HUDEP-2 (cell line): ENCODE measurements around the gene CLPTM1L.
"Not testable (repeated sequence)": the region's sequence is repeated elsewhere in the genome, so short reads cannot be mapped to it uniquely, and the experiment has no call there.

Source experiments
- DNase-seq, 76 experiments: peaks; one replicate each; lab custom pipeline; 2025; ENCODE audit not compliant: unreplicated experiment in 76 of 76; lab: John Stamatoyannopoulos, UW

Gene CLPTM1L

DNA sequence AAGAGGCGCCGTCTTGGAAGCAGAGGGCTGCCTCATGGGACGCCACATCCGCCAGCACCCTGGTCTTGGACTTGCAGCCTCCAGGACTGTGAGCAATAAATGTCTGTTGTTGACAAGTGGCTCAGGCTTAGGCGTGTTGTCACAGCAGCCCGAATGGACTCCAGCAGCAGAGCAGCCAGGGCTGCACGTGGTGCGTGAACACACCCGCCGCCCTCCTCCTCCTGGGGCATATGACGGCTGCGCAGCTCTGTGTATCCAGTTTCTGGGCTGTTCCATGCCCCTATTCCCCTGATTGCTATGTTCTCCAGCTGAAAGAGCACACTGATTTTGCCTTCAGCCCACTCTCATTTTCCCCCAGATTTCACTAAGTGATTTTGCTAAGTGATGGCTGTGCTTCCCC lies 36.0 kb upstream of the CLPTM1L start:
- DNase-seq = no peak

DNA sequence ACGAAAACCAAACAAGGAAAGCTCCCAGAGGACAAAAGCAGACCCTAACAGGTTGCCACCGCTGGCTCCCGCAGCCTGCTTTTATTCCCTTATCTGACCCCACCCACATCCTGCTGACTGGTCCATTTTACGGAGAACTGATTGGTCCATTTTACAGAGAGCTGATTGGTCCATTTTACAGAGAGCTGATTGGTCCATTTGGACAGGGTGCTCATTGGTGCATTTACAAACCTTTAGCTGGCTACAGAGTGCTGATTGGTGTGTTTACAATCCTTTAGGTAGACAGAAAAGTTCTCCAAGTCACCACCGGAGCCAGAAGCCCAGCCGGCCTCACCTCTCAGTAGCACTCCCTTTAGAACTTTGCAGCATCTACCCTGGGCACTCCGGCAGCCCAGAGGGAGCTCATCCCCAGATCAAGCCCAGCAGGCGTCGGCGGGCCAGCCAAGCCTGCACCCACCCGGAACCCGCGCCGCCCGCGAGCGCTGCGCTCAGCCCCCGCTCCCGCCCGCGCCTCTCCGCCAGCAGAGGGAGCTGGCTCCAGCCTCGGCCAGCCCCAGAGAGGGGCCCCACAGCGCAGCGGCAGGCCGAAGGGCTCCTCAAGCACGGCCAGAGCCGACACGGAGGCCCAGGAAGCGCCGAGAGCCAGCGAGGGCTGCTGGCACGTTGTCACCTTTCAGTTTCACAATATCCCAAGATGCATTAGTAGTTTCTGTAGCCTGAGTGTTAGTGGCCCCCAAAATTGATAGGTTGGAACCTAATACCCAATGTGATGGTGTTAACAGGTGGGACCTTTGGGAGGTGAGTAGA lies 35.3 kb upstream of the CLPTM1L start:
- peak in 7 of 76 experiments; percentile 9 to 24 (median 14) for DNase-seq

DNA sequence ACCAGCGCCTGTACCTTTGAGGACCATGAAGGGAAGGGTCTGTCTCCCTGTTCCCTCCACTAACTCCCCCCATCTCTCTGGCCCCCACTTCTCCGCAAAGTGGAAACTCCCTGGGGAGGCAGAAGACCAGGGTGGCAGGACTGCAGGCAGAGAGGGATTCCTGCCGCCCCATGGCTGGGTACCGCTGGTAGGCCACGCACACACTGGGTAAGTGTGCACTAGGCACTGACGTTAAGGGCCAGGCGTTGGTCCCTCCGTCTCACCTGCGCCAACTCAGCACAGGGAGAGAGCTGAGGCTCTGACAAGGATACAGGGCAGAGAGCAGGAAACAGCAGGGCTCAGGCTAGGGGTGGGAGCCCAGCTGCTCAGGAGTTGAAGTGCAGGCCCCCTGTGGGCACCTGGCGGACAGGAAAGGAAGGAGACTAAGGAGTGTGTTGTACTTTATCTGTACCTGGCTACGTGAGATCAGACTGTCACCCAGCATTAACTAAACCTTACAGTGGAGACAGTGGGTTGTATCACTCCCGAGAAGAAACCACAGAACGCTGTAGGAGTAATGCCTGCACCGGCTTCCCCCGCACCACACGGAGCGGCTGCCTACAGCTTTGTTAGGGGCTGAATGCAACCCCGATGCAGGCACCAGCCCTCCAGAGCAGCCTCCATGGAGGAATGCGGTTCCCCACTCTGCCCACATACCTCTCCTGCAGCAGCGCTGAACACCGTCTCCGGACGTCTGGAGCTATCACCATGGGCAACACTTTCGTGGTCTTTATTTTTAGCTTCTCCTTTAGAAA lies 34.2 kb upstream of the CLPTM1L start:
- no peak for DNase-seq

DNA sequence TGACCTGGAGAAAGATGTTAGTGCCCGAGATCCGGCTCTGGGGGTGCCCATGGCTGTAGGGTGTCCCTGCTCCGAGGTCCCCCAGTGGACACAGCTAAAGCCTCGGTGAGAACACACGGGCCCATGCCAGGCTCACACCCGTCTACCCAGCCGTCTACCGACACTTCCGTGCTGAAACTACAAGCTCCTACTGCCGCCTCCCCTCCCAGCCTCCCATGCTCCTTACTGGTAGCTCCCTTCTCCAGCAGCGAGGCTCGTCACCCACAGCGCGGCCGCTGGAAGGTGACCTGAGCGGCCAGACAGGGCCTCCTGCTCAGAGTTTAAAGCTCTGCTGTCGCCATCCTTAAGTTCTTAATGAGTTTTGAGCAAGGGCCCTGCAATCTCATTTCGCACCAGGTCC lies 33.2 kb upstream of the CLPTM1L start:
- DNase-seq = no peak

DNA sequence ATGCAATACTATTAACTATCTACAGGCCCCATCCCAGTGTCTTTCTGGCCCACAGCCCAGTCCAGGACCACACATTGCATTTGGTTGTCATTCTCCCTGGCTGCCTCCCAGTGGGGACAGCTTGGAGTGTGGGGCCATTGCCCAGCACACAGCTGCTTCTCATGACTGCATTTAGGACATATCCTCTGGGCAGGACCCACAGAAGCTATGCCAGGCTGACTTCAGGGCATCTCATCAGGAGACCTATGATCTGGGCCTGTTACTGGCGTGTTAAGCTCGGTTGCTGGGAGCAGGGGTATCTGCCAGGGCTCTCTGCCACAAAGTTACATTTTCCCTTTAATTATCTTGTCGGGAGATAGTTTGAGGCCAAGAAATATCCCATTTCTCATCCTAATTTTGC lies 32.1 kb upstream of the CLPTM1L start:
- no peak for DNase-seq

DNA sequence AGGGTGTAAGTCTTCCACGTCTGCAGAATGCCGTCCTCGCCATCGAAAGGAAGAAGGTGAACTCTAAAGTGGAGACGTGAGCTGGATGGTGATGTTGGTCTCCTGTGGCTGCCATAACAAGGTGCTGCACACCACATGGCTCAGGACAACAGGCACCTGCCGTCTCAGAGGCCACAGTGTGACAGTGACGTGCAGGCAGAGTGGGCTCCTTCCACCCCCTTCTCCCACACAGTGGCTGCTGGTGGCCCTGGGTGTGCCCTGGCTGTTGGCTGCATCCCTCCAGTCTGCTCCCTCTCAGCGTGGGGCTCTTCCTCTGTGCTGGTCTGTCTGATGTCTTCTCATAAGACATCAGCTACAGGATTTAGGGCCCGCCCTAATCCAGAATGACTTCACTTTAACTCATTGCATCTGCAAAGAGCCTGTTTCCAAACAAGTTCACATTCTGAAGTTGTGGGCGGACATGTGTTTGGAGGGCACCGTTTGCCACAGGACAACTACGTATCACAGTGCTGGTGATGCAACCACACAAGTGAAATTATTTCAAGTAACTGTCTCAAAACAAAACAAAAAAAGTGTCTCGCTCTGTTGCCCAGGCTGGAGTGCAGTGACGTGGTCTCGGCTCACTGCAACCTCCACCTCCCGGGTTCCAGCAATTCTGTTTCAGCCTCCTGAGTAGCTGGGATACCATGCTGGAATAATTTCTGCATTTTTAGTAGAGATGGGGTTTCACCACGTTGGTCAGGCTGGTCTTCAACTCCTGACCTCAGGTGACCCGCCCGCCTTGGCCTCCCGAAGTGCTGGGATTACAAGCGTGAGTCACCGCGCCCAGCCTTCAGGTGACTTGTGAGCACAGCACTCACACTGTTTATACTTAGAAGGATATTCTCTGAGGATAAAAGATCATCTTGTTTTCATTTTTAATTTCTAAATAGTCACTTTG lies 31.2 kb upstream of the CLPTM1L start:
- no peak for DNase-seq

DNA sequence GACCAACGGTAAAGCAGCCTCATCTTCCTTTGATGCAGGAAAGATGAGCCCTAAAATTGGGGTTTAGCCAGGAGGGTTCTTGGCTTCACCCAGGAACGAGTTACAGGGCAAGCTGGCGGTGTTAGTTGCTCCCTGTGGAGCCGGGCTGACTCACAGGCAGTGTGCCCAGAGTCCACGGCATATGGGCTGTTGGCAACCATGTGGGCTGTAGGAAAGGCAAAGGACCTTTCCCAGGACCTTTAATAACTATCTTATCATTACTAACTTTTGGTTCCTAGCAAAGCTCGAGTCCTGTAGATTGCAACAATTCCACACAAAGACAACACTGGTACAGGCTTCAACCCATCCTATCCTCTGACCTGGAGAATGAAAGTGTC lies 29.8 kb upstream of the CLPTM1L start:
- DNase-seq = no peak

DNA sequence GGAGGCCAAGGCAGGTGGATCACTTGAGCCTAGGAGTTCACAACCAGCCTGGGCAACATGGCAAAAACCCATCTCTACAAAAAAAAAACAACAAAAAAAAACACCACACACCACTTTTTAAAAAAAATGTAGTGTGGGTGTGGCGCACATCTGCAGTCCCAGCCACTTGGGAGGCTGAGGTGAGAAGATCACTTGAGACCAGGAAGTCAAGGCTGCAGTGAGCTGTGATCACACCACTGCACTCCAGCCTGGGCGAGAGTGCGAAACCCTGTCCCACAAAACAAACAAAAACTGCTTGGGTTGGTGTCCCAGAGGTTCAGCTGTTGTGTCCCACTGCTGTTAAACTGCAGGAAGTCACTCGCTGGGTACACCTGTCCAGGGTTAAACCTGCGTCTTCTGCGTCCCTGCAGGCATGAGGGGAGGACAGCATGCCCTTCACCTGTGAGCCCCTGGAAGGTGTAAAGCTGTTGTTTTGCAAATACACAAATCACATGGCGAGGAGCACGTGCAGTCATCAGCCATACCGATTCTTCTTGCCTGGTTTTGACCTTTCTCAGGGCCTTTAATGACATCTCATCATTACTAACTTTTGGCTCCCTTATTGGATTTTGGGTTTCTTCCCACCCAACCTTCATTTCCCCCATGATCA lies 29.3 kb upstream of the CLPTM1L start:
- DNase-seq = no peak

DNA sequence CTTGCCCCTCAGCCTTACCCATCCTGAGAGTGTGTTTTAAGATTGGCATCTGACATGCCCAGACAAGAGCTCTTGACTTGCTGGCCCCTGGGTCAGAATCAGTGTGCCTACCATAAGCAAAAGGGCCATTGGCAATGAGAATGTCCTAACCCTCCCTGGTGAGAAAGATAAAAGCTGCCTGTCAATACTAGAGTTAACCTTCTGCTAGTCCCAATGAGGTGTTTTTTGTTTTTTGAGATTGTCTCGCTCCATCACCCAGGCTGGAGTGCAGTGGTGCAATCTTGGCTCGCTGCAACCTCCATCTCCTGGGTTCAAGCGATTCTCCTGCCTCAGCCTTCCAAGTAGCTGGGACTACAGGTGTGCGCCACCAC lies 27.1 kb upstream of the CLPTM1L start:
- not testable (repeated sequence) for DNase-seq

DNA sequence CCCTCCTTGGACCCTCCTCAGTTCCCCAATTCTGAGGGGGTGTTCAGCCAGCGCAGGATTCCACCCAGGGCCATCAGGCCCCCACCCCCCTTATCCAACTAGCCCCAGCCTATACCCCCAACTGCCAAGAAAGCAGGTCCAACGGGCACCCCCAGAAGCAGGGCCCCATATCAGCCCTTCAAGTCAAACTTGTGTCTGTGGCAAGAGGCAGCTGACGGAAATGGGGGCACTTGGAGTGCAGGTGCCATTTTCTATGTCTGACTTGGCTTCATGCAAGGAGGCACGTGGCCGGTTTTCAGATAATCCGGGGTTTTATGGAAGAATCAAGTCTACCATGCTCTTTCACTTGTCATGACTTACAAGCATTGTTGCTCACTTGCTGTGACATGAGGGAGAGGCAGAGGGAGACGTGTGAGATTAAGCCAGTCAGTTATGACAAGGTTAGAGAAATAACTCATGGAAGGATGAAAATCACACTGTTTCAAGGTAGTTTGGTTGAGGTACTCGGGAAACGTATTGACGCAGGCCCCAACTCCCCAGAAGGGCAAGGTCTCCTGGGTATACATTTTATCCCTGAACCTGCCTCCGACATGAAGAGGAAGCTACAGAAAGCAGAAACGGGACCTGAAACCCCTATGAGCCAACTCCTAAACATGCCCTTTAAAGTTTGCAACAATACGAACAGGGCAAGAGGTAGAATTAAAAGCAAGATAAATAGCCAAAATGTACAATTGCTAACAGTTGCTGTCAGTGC lies 26.5 kb upstream of the CLPTM1L start:
- no peak for DNase-seq

DNA sequence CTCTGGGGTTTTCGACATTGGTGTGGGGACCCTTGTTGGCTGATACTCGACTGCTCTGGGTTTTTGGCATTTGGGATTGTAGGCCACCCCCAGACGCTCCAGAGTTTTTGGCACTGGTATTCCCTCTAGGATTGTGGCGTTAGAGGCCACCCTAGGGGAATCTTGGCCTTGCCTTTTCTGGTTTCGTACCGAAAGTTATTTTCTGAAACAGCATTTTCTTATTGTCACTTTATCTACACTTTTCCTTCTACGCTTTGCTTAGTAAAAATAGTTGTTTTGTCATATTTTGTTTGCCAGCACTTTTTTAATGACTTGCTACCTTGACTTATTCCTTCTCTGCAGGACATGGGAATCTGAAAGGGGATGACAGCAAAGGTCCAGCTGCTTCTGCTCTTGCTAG lies 25.1 kb upstream of the CLPTM1L start:
- no peak for DNase-seq

DNA sequence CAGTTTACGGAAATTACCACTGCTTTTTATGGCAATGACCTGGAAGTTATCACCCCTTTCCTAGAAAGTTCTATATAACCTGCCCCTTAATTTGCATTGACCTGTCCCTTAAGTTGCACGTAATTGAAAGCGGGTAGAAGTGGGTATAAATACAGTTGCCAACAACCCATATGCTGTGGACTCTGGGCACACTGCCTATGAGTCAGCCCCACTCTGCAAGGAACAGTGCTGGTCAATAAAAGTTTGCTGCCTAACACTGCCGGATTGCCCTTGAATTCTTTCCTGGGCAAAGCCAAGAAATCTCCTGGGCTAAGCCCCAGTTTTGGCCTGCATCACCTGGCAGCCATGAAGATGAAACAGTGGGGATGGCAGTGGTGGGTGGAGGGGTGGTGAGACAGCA lies 23.9 kb upstream of the CLPTM1L start:
- no peak for DNase-seq

DNA sequence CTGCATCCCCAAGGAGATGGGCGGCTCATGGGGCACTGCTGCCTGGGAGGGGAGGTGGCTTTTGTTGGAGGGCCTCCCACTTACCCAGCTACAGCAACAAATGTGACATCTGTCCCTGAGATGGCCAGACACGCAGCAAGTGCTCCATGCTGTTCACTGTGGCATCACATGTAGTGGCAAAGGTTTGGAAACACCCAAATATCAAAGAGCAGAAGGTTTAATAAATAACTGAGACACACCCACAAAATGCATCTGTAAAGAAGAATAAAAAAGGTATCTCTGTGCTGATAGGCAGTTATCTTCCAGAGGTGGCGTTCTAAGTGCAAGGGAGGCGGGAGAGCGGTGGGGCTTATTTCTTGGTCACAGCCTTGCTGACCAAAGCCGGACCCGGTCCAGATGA lies 23.3 kb upstream of the CLPTM1L start:
- DNase-seq = no peak

DNA sequence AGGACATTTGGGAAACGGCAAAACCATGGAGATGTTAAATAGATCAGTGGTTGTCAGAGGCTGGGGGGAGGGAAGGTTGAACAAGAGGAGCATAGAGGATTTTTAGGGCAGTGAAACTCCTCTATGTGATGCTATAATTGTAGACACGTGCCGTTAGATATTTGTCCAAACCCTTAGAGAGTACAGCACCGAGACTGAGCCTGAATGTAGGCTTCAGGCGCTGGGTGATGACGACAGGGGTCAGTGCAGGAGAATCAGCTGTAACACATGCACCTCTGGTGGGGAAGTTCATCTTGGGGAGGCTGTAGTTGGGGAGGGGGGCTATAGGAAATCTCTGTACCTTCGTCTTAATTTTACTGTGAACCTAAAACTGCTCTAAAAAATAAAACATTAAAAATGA lies 22.2 kb upstream of the CLPTM1L start:
- no peak for DNase-seq

DNA sequence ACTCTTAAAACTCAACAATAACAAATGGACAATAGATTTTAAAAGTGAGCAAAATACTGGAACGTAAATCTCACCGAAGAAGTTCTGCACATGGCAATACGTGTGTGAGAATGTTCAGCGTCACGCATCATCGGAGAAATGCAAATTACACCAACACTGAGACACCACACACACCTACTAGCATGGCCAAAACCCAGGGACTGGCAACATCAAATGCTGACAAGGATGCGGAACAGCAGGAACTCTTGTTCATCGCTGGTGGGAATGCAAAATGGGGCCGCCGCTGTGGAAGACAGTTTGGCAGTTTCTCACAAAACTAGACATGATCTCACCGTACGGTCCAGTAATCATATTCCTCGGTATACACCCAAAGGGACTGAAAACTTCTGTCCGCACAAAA lies 21.6 kb upstream of the CLPTM1L start:
- no peak for DNase-seq

DNA sequence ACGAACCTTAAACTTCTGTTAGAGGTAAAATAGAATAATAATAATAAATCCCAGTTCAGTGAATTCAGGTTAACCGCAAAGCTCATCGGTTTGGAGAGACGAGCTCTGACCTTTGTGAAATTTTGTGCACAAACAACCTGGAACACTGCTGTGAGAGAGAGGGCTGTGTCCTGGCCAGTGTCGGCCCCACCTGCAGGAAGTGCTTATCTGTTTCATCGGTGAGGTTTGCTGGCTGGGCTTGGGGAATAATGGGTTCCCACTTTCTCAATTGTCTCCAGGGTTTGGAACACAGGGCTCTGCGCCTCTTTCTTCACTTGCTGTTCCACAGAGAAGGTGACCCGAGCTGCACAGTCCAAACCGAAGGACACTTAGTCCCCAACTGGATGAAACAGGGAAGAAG lies 19.3 kb upstream of the CLPTM1L start:
- DNase-seq = no peak

DNA sequence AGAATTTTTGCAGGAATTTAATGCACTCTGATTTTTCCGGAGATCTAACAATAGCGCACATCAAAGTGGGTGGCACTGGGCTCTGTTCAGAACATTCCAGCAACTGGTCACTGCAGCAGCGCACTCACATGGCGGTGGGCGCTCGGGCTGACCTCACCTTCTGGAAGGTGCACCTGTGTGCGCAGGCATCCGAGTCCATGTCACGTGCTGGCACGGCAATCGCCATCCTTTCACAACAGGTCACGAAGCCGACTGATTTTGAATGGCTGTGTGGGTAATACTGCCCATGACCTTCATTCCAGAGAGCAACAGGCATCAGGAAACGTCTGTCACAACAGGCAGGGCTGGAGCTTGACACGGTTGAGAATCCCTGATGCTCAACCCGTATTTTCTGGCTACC lies 18.7 kb upstream of the CLPTM1L start:
- DNase-seq = no peak

DNA sequence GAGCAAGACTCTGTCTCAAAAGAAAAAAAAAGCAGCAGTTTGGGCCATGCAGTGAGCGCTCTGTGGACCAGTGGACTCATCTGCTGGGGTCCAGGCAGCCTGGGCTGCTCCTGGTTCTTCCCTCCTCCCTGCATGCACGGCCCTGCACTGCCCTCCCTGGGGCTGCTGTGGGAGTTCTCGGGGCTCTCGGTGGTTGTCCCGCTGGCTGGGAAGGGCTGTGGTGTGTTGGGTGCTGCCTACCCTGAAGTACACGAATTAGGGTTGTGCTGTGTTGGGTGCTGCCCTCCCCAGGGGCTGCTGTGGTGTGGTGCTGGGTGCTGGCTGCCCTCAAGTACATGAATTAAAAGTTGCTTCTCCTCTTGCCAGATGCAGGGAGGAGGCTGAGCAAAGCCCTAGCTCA lies 18.3 kb upstream of the CLPTM1L start:
- DNase-seq = no peak

DNA sequence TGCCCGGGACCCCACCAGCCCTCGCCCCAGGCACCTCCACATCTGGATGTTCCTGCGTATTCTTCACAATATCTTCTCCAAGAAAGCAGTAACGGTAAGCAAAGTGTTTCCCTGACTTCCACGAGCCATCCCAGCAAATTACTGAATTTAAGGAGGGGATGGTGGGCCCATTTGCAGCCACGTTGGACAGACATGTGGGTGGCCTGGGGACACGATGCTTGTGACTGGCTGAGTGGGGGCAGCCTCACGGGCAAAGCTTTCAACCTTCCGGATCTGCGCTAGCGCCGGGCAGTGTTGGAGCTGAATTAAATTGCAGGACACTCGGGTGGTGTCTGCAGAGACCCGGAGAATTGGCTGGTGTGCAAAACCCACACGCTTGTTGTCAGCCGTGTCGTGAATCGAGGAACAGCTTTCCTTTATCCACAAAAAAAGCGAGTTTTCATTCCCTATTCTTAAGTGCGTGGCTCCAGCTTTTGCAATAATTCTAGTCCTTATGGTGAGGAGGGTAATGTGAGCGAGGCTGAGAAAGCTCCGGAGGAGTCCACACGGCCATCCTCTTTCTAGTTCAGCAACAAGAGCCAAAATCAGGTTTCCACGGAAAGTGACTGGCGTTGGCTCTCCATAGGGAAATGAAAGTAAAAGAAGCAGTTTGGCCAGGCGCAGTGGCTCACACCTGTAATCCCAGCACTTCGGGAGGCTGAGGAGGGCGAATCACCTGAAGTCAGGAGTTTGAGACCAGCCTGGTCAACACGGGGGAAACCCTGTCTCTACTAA lies 17.5 kb upstream of the CLPTM1L start:
- DNase-seq = no peak
